HepG2 (cell line): ENCODE measurements around the gene OR5H2. TPM values are rescaled to one million over a fixed set of nuclear protein-coding genes. Genes with fewer than 3 reads are reported as not detected.

ENCODE experiments used
- ATAC-seq: fragments of 200-7000 bp; cut with Tn5 transposase; 3 replicates; pipeline ENCODE4 v1.9.1; 2020; ENCODE audit warnings: mild to moderate bottlenecking, moderate library complexity
- BruUV-seq: library from RNA; stranded (reverse); fragments of 400-500 nt; replicated peaks from 2 replicates; lab custom pipeline; 2021; lab: Mats Ljungman, UMichigan
- CTCF ChIA-PET: fragments of 300-600 bp; formaldehyde crosslinking; extraction: SDS; loops from one replicate; lab custom pipeline; 2021; ENCODE audit warnings: low total read pairs, inconsistent platforms, low intra/inter-chr PET ratio; lab: Yijun Ruan, JAX
- POLR2A ChIA-PET: fragments of 350-600 bp; sonication (Branson Sonifier 250); formaldehyde crosslinking; loops from one replicate; lab custom pipeline; 2020; ENCODE audit warnings: antibody characterized with exemption, inconsistent platforms; lab: Yijun Ruan, JAX
- DNase-seq: peaks from one replicate; pipeline ENCODE4 v3.0.0-alpha.2; 2015; ENCODE audit warnings: low spot score
- FAIRE-seq: peaks from 3 replicates; lab custom pipeline; 2011; peaks lifted over from hg19 to GRCh38; lab: Jason Lieb, UNC
- H2AFZ ChIP-seq: one replicate; pipeline ENCODE4 v1.6.1; 2011; ENCODE audit warnings: low read length, inconsistent platforms
- H3K27ac ChIP-seq: fragments of 300-600 bp; 3 replicates; pipeline ENCODE4 v1.8.0; 2011; ENCODE audit warnings: mixed run types, mild to moderate bottlenecking, mixed read lengths, low read length, inconsistent platforms; ENCODE audit not compliant: insufficient read depth; ENCODE audit errors: extremely low read length
- H3K27me3 ChIP-seq, 2 experiments: fragments of 200-600 bp in 1 of 2; 2 replicates in 1 of 2; 3 replicates in 1 of 2; pipeline versions ENCODE4 v1.6.0 to v1.8.0; 2011; ENCODE audit warnings: low read length in 2 of 2, mild to moderate bottlenecking in 2 of 2, moderate library complexity in 2 of 2, inconsistent platforms in 1 of 2; ENCODE audit not compliant: insufficient read depth in 2 of 2, control insufficient read depth in 1 of 2
- H3K36me3 ChIP-seq, 2 experiments: fragments of 200-600 bp in 1 of 2; replicated peaks in 1 of 2; 2 replicates in 1 of 2; 3 replicates in 1 of 2; pipeline versions ENCODE4 v1.5.1 to v1.8.0; 2011; ENCODE audit warnings: low read length in 2 of 2, inconsistent platforms in 1 of 2; ENCODE audit not compliant: insufficient read depth in 2 of 2, control insufficient read depth in 1 of 2
- H3K4me1 ChIP-seq: 2 replicates; pipeline ENCODE4 v1.5.1; 2012; ENCODE audit warnings: low read length, inconsistent platforms; ENCODE audit not compliant: insufficient read depth
- H3K4me2 ChIP-seq: 2 replicates; pipeline ENCODE4 v1.6.0; 2011; ENCODE audit warnings: low read depth, low read length, inconsistent platforms
- H3K4me3 ChIP-seq, 3 experiments: fragments of 200-600 bp in 1 of 3; sonication (generic), shearing (Covaris generic) in 1 of 3; replicated peaks in 1 of 3; 2 replicates each; pipeline ENCODE4 v1.5.1; 2011 to 2016; ENCODE audit warnings: low read length in 3 of 3, inconsistent platforms in 2 of 3, low read depth in 2 of 3, mild to moderate bottlenecking in 2 of 3, control low read depth in 1 of 3, mixed read lengths in 1 of 3; ENCODE audit not compliant: insufficient read depth in 1 of 3
- H3K79me2 ChIP-seq: one replicate; pipeline ENCODE4 v1.6.1; 2011; ENCODE audit warnings: low read length, inconsistent platforms; ENCODE audit not compliant: insufficient read depth
- H3K9ac ChIP-seq: 2 replicates; pipeline ENCODE4 v1.6.0; 2011; ENCODE audit warnings: mild to moderate bottlenecking, low read depth, low read length, inconsistent platforms; ENCODE audit not compliant: insufficient read depth
- H3K9me3 ChIP-seq: 2 replicates; pipeline ENCODE4 v1.5.1; 2012; ENCODE audit warnings: mild to moderate bottlenecking, low read length
- H4K20me1 ChIP-seq: 2 replicates; pipeline ENCODE4 v1.6.0; 2011; ENCODE audit warnings: inconsistent platforms, mild to moderate bottlenecking, low read length, moderate library complexity; ENCODE audit not compliant: insufficient read depth
- ATM ChIP-seq: fragments of 450-650 bp; IDR thresholded peaks from 2 replicates; pipeline ENCODE4 v1.7.1; 2017; ENCODE audit warnings: mild to moderate bottlenecking, borderline replicate concordance
- CENPX ChIP-seq: sonication (generic); formaldehyde crosslinking; IDR thresholded peaks from 2 replicates; pipeline ENCODE4 v1.9.0; 2021; ENCODE audit warnings: mild to moderate bottlenecking, missing genetic modification reagents, moderate library complexity
- MED8 ChIP-seq: sonication (generic); formaldehyde crosslinking; IDR thresholded peaks from 2 replicates; pipeline ENCODE4 v1.8.1; 2023; ENCODE audit warnings: mild to moderate bottlenecking, missing genetic modification reagents; ENCODE audit not compliant: insufficient replicate concordance
- RFXANK ChIP-seq: IDR thresholded peaks from 2 replicates; pipeline ENCODE4 v1.6.1; 2016
- WGBS: methylation state at CpG from one replicate; pipeline ENCODE4 v1.1.6; 2017; ENCODE audit warnings: low lambda C conversion rate; 5-methylcytosine and 5-hydroxymethylcytosine counted together
- in situ Hi-C: cut with HindIII; loops from 2 replicates; pipeline ENCODE4 v1.10.0; 2017; ENCODE audit warnings: low pct_unique_long_range_greater_than_20kb; ENCODE audit not compliant: extremely low pct_ligation_motif_present
- intact Hi-C: fragments of 100-400 bp; cut with micrococcal nuclease; formaldehyde crosslinking; loops from one replicate; pipeline ENCODE4 v1.10.0; 2022; ENCODE audit not compliant: unreplicated experiment
- polyA plus RNA-seq, 8 experiments: library from polyadenylated mRNA; depleted of rRNA in 3 of 8; stranded (reverse) in 7 of 8; unstranded in 1 of 8; fragments of >200 nt; fragmentation: Illumina TruSeq in 4 of 8; extraction: Trizol in 4 of 8; gene quantifications; 2 replicates each; pipeline versions ENCODE4 v1.2.1 to v1.2.3, GENCODE V29; 2011 to 2016; ENCODE audit warnings: low read depth in 4 of 8, missing spikeins in 1 of 8, mixed read lengths in 1 of 8; ENCODE audit not compliant: insufficient read depth in 1 of 8
- total RNA-seq, 5 experiments: library from RNA; depleted of rRNA; stranded (reverse); fragments of >200 nt; fragmentation: Illumina TruSeq; extraction: Trizol; gene quantifications; 2 replicates each; pipeline ENCODE4 v1.2.3, GENCODE V29; 2016; ENCODE audit warnings: low read depth in 1 of 5
- TF ChIP-seq, protein P1 (sequence below): conservative IDR thresholded peaks from 2 replicates; pipeline ENCODE4 v1.6.1; 2018; ENCODE audit warnings: missing genetic modification reagents
- TF ChIP-seq, protein P2 (sequence below): sonication (generic); formaldehyde crosslinking; IDR thresholded peaks from 2 replicates; pipeline ENCODE4 v1.4.0; 2020; ENCODE audit warnings: mild to moderate bottlenecking, missing genetic modification reagents
- TF ChIP-seq, protein P3 (sequence below): sonication (generic); formaldehyde crosslinking; IDR thresholded peaks from 2 replicates; pipeline ENCODE4 v1.4.0; 2020; ENCODE audit warnings: missing genetic modification reagents
- TF ChIP-seq, protein P4 (sequence below): sonication (generic); formaldehyde crosslinking; IDR thresholded peaks from 2 replicates; pipeline ENCODE4 v1.4.0; 2020; ENCODE audit warnings: mild to moderate bottlenecking, missing genetic modification reagents
- TF ChIP-seq, protein P5 (sequence below): sonication (generic); formaldehyde crosslinking; IDR thresholded peaks from 2 replicates; pipeline ENCODE4 v1.5.0; 2020; ENCODE audit warnings: mild to moderate bottlenecking, missing genetic modification reagents
- TF ChIP-seq, protein P6 (sequence below): sonication (generic); formaldehyde crosslinking; IDR thresholded peaks from 2 replicates; pipeline ENCODE4 v1.4.0; 2020; ENCODE audit warnings: missing genetic modification reagents, borderline replicate concordance

Gene OR5H2
- total and polyA plus RNA-seq, 2 of the 13 experiments (the other 11 are each of a cell fraction or from before 2014, with no cell fraction given) = not detected

DNA sequence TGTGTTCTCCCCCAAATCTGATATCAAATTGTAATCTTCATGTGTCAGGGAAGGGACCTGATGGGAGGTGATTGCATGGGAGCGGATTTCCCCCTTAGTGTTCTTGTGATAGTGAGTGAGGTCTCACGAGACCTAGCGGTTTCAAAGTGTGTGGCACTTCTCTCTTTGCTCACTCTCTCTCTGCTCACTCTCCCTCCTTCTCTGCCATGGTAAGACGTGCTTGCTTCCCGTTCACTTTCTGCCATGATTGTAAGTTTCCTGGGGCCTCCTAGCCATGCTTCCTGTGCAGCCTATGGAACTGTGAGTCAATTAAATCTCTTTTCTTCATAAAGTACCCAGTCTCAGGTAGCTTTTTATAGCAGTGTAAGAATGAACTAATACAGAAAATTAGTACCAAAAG is 48.8 kb upstream of the OR5H2 start:
- no peak for ATAC-seq
- POLR2A ChIA-PET = no interaction called here
- Histone ChIP-seq H3K4me3 (no peak overlapping the region), H3K79me2 (no peaks in the 10 kb centered on the region), H4K20me1 (no peaks in the 10 kb centered on the region), H3K4me2 (no peak overlapping the region), H3K27ac (no peak overlapping the region), H2AFZ (no peak overlapping the region), H3K27me3 (no peaks in the 10 kb centered on the region), H3K4me1 (no peaks in the 10 kb centered on the region), H3K36me3 (no peaks in the 10 kb centered on the region), H3K9me3 (no peaks in the 10 kb centered on the region), H3K9ac (no peak overlapping the region)
- BruUV-seq = no TSS peak
- 0% methylated on average over 5 of the region's 5 CpGs for WGBS
- intact Hi-C loops (no loop called here), in situ Hi-C loops (no loop called here)
- TF ChIP-seq RFXANK (CRISPR knock-in tag) = no peak
- TF ChIP-seq, protein P1, sequence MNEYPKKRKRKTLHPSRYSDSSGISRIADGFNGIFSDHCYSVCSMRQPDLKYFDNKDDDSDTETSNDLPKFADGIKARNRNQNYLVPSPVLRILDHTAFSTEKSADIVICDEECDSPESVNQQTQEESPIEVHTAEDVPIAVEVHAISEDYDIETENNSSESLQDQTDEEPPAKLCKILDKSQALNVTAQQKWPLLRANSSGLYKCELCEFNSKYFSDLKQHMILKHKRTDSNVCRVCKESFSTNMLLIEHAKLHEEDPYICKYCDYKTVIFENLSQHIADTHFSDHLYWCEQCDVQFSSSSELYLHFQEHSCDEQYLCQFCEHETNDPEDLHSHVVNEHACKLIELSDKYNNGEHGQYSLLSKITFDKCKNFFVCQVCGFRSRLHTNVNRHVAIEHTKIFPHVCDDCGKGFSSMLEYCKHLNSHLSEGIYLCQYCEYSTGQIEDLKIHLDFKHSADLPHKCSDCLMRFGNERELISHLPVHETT = no peak
- TF ChIP-seq, protein P2, sequence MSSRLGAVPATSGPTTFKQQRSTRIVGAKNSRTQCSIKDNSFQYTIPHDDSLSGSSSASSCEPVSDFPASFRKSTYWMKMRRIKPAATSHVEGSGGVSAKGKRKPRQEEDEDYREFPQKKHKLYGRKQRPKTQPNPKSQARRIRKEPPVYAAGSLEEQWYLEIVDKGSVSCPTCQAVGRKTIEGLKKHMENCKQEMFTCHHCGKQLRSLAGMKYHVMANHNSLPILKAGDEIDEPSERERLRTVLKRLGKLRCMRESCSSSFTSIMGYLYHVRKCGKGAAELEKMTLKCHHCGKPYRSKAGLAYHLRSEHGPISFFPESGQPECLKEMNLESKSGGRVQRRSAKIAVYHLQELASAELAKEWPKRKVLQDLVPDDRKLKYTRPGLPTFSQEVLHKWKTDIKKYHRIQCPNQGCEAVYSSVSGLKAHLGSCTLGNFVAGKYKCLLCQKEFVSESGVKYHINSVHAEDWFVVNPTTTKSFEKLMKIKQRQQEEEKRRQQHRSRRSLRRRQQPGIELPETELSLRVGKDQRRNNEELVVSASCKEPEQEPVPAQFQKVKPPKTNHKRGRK (CRISPR knock-in tag) = no peak
- TF ChIP-seq, protein P3, sequence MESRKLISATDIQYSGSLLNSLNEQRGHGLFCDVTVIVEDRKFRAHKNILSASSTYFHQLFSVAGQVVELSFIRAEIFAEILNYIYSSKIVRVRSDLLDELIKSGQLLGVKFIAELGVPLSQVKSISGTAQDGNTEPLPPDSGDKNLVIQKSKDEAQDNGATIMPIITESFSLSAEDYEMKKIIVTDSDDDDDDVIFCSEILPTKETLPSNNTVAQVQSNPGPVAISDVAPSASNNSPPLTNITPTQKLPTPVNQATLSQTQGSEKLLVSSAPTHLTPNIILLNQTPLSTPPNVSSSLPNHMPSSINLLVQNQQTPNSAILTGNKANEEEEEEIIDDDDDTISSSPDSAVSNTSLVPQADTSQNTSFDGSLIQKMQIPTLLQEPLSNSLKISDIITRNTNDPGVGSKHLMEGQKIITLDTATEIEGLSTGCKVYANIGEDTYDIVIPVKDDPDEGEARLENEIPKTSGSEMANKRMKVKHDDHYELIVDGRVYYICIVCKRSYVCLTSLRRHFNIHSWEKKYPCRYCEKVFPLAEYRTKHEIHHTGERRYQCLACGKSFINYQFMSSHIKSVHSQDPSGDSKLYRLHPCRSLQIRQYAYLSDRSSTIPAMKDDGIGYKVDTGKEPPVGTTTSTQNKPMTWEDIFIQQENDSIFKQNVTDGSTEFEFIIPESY (CRISPR knock-in tag) = no peak
- TF ChIP-seq, protein P4, sequence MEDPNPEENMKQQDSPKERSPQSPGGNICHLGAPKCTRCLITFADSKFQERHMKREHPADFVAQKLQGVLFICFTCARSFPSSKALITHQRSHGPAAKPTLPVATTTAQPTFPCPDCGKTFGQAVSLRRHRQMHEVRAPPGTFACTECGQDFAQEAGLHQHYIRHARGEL (CRISPR knock-in tag) = no peak
- TF ChIP-seq MED8 (CRISPR knock-in tag) = no peak
- TF ChIP-seq, protein P5, sequence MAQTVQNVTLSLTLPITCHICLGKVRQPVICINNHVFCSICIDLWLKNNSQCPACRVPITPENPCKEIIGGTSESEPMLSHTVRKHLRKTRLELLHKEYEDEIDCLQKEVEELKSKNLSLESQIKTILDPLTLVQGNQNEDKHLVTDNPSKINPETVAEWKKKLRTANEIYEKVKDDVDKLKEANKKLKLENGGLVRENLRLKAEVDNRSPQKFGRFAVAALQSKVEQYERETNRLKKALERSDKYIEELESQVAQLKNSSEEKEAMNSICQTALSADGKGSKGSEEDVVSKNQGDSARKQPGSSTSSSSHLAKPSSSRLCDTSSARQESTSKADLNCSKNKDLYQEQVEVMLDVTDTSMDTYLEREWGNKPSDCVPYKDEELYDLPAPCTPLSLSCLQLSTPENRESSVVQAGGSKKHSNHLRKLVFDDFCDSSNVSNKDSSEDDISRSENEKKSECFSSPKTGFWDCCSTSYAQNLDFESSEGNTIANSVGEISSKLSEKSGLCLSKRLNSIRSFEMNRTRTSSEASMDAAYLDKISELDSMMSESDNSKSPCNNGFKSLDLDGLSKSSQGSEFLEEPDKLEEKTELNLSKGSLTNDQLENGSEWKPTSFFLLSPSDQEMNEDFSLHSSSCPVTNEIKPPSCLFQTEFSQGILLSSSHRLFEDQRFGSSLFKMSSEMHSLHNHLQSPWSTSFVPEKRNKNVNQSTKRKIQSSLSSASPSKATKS (CRISPR knock-in tag) = no peak
- no peak for TF ChIP-seq ATM
- no peak for TF ChIP-seq CENPX (CRISPR knock-in tag)
- TF ChIP-seq, protein P6, sequence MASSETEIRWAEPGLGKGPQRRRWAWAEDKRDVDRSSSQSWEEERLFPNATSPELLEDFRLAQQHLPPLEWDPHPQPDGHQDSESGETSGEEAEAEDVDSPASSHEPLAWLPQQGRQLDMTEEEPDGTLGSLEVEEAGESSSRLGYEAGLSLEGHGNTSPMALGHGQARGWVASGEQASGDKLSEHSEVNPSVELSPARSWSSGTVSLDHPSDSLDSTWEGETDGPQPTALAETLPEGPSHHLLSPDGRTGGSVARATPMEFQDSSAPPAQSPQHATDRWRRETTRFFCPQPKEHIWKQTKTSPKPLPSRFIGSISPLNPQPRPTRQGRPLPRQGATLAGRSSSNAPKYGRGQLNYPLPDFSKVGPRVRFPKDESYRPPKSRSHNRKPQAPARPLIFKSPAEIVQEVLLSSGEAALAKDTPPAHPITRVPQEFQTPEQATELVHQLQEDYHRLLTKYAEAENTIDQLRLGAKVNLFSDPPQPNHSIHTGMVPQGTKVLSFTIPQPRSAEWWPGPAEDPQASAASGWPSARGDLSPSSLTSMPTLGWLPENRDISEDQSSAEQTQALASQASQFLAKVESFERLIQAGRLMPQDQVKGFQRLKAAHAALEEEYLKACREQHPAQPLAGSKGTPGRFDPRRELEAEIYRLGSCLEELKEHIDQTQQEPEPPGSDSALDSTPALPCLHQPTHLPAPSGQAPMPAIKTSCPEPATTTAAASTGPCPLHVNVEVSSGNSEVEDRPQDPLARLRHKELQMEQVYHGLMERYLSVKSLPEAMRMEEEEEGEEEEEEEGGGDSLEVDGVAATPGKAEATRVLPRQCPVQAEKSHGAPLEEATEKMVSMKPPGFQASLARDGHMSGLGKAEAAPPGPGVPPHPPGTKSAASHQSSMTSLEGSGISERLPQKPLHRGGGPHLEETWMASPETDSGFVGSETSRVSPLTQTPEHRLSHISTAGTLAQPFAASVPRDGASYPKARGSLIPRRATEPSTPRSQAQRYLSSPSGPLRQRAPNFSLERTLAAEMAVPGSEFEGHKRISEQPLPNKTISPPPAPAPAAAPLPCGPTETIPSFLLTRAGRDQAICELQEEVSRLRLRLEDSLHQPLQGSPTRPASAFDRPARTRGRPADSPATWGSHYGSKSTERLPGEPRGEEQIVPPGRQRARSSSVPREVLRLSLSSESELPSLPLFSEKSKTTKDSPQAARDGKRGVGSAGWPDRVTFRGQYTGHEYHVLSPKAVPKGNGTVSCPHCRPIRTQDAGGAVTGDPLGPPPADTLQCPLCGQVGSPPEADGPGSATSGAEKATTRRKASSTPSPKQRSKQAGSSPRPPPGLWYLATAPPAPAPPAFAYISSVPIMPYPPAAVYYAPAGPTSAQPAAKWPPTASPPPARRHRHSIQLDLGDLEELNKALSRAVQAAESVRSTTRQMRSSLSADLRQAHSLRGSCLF = no peak
- FAIRE-seq = no peak
- CTCF ChIA-PET = no interaction called here
- DNase-seq = no peak
